Measurements from ENCODE around the gene TRAPPC2L. TPM values are rescaled to one million over a fixed set of nuclear protein-coding genes. Genes with fewer than 3 reads are reported as not detected.

TRAPPC2L gene
- total and polyA plus RNA-seq, 4 donors: 34.2 to 106 (median 48.5) TPM

- Histone ChIP-seq H3K36me3 (ENCODE audit: control insufficient read depth in 4 of 4, insufficient read depth in 4 of 4, low read length in 4 of 4) (no peaks in the 10 kb centered on the region), H3K9ac (ENCODE audit: insufficient read depth in 1 of 2, low read length in 2 of 2) (no peak overlapping the region), H3K27ac (ENCODE audit: low read depth in 1 of 2, low read length in 1 of 2) (peak overlapping the region in 1 of 2 donors; percentile 31), H3K9me3 (ENCODE audit: control insufficient read depth in 4 of 4, insufficient read depth in 3 of 4, low read length in 3 of 4) (no peaks in the 10 kb centered on the region), H3K27me3 (ENCODE audit: control insufficient read depth in 3 of 3, insufficient read depth in 3 of 3, low read length in 2 of 3) (no peaks in the 10 kb centered on the region), H3K4me3 (no peak overlapping the region), H3K4me1 (ENCODE audit: control insufficient read depth in 5 of 5, insufficient read depth in 5 of 5, low read length in 5 of 5) (peaks cover 0 to 20% (median 8%) of the 10 kb centered on the region in 5 donors)
- no peak for TF ChIP-seq CTCF (IDR thresholded peaks at IDR 0.05; ENCODE audit: control extremely low read depth, extremely low read depth)
- ATAC-seq (ENCODE audit: insufficient read depth, low FRiP score) (no peak), DNase-seq (no peak)
- 74 to 87% methylated on average over 44 of the region's 44 CpGs for WGBS, 2 donors
Observed at GRCh38 chr16:88909431-88910210, 52.7 kb downstream of the TRAPPC2L start.

DNA sequence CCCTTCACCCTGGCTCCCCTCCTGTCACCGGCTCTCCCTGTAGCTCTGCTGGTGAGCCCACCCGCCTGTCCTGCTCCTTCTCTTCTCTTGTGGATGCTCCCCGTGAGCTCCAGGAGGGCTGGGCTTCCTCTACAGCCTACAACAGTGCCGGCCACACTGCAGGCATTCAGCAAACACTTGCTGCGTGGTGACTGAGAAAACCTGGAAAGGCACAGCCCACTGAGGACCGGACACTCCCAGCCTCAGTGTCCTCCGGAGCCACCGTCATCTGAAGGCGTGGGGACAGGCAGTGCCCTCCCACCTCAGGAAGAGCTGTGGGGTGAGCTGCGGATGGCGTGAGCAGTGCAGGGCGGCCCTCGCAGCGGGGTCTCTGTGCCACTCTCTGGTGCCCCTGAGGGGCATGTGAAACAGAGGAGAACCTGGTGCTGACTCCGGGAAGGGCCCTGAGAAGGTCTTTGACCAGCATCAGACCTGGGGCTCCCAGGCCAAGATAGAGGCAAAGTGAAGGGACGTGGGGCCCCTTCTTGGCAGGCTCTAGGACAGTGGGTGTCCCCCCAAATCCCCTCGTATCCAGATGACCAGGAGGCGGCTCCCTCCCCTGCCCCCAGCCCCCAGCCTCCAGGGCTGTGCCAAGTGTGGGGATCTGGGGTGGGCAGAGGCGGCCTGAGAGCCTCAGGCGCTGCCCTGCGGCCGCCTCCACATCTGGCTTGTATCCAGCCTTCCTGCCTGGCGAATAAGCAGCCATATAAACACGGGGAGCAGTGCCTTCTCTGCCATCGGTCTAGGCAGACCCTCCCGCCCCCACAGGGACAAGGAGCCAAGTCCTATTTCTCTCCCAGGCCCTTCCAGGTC lies 53.6 kb downstream of the TRAPPC2L start:
- DNase-seq: peak in 1 of 3 donors; percentile 42
- no peak overlapping the region for H3K9ac ChIP-seq (ENCODE audit: insufficient read depth in 1 of 2, low read length in 2 of 2)
- no peak for ATAC-seq (ENCODE audit: insufficient read depth, low FRiP score)
- no peaks in the 10 kb centered on the region for H3K9me3 ChIP-seq (ENCODE audit: control insufficient read depth in 4 of 4, insufficient read depth in 3 of 4, low read length in 3 of 4)
- no peak for TF ChIP-seq CTCF (IDR thresholded peaks at IDR 0.05; ENCODE audit: control extremely low read depth, extremely low read depth)
- peaks cover 0 to 21% (median 5%) of the 10 kb centered on the region in 5 donors for H3K4me1 ChIP-seq (ENCODE audit: control insufficient read depth in 5 of 5, insufficient read depth in 5 of 5, low read length in 5 of 5)
- WGBS, 2 donors: 57 to 81% methylated on average over 24 to 26 of the region's 26 CpGs
- no peaks in the 10 kb centered on the region for H3K27me3 ChIP-seq (ENCODE audit: control insufficient read depth in 3 of 3, insufficient read depth in 3 of 3, low read length in 2 of 3)
- H3K36me3 ChIP-seq (ENCODE audit: control insufficient read depth in 4 of 4, insufficient read depth in 4 of 4, low read length in 4 of 4): no peaks in the 10 kb centered on the region
- H3K27ac ChIP-seq (ENCODE audit: low read depth in 1 of 2, low read length in 1 of 2): peak overlapping the region in 1 of 2 donors; percentile 31
- H3K4me3 ChIP-seq: no peak overlapping the region

GRCh38 chr16:88911136-88911945 lies 54.4 kb downstream of the TRAPPC2L start:
- TF ChIP-seq CTCF (IDR thresholded peaks at IDR 0.05; ENCODE audit: control extremely low read depth, extremely low read depth): no peak
- WGBS, 2 donors: 71 to 82% methylated on average over 36 of the region's 36 CpGs
- Histone ChIP-seq H3K4me1 (ENCODE audit: control insufficient read depth in 5 of 5, insufficient read depth in 5 of 5, low read length in 5 of 5) (peaks cover 0 to 21% (median 5%) of the 10 kb centered on the region in 5 donors), H3K4me3 (no peak overlapping the region), H3K9ac (ENCODE audit: insufficient read depth in 1 of 2, low read length in 2 of 2) (no peak overlapping the region), H3K27me3 (ENCODE audit: control insufficient read depth in 3 of 3, insufficient read depth in 3 of 3, low read length in 2 of 3) (peaks cover 0 to 2% (median 0%) of the 10 kb centered on the region in 3 donors), H3K36me3 (ENCODE audit: control insufficient read depth in 4 of 4, insufficient read depth in 4 of 4, low read length in 4 of 4) (no peaks in the 10 kb centered on the region), H3K9me3 (ENCODE audit: control insufficient read depth in 4 of 4, insufficient read depth in 3 of 4, low read length in 3 of 4) (no peaks in the 10 kb centered on the region), H3K27ac (ENCODE audit: low read depth in 1 of 2, low read length in 1 of 2) (peak overlapping the region in 1 of 2 donors; percentile 21)
- ATAC-seq (ENCODE audit: insufficient read depth, low FRiP score): no peak
- peak; percentile 49 to 66 (median 60) for DNase-seq

All from lung (tissue), 12 donors.